Naive thymus-derived CD8-positive, alpha-beta T cell (primary cell): ENCODE results near the gene SNRPA. TPM values are rescaled to one million over a fixed set of nuclear protein-coding genes. Genes with fewer than 3 reads are reported as not detected.
"Not testable (repeated sequence)": the region's sequence is repeated elsewhere in the genome, so short reads cannot be mapped to it uniquely, and the experiment has no call there.

Source experiments
- ATAC-seq, 2 donors: fragments of 150-1000 bp; cut with Tn5 transposase in 1 of 2; sonication (Bioruptor Pico), chemical (Tn5 transposase) in 1 of 2; 1 replicate in 1 of 2; 2 replicates in 1 of 2; pipeline ENCODE4 v1.10.0; 2021; ENCODE audit warnings: mild to moderate bottlenecking in 2 of 2, moderate library complexity in 2 of 2
- POLR2A ChIA-PET: fragments of 350-600 bp; sonication (Branson Sonifier 250); formaldehyde crosslinking; loops from one replicate; lab custom pipeline; 2021; ENCODE audit warnings: antibody characterized with exemption; lab: Charles Lee
- DNase-seq, 10 donors: peaks; one replicate each; pipeline versions ENCODE4 v3.0.0 to v3.0.0-alpha.2; 2020 to 2022
- H3K27ac Mint-ChIP-seq, 10 donors: one replicate each; pipeline ENCODE4 v1.8.0; 2020 to 2022; ENCODE audit warnings: mild to moderate bottlenecking in 10 of 10, mixed read lengths in 10 of 10, moderate library complexity in 4 of 10, inconsistent platforms in 1 of 10
- H3K27me3 Mint-ChIP-seq, 5 donors: one replicate each; pipeline ENCODE4 v1.8.0; 2021 to 2022; ENCODE audit warnings: mixed read lengths in 5 of 5
- H3K36me3 Mint-ChIP-seq, 3 donors: one replicate each; pipeline ENCODE4 v1.8.0; 2020 to 2022; ENCODE audit warnings: mixed read lengths in 3 of 3, mild to moderate bottlenecking in 2 of 3, inconsistent platforms in 1 of 3
- H3K4me1 Mint-ChIP-seq, 4 donors: one replicate each; pipeline ENCODE4 v1.8.0; 2021 to 2022; ENCODE audit warnings: mixed read lengths in 4 of 4
- H3K4me3 Mint-ChIP-seq, 10 donors: one replicate each; pipeline ENCODE4 v1.8.0; 2020 to 2022; ENCODE audit warnings: mild to moderate bottlenecking in 10 of 10, mixed read lengths in 10 of 10, moderate library complexity in 6 of 10, inconsistent platforms in 1 of 10
- H3K9me3 Mint-ChIP-seq, 9 donors: one replicate each; pipeline ENCODE4 v1.8.0; 2020 to 2022; ENCODE audit warnings: mixed read lengths in 9 of 9, mild to moderate bottlenecking in 3 of 9, inconsistent platforms in 1 of 9, moderate library complexity in 1 of 9
- polyA plus RNA-seq, 3 donors: library from polyadenylated mRNA; unstranded; fragments of 300-500 nt; fragmentation: Illumina TruSeq; gene quantifications; one replicate each; pipeline ENCODE4 v1.2.3, GENCODE V29; 2021
- total RNA-seq, 8 experiments: library from RNA in 2 of 8; stranded (reverse) in 2 of 8; gene quantifications; one replicate each; pipeline ENCODE4 v1.2.3 and lab custom pipeline; 2021 to 2026

SNRPA gene
- total and polyA plus RNA-seq, 5 experiments from 2014 or later: 45.9 to 68.2 (median 62.3) TPM

- peak in 1 of 10 donors; percentile 43 for DNase-seq
- peak overlapping the region; percentile 86 to 97 (median 92) for H3K4me3 Mint-ChIP-seq
- H3K27me3 Mint-ChIP-seq, H3K36me3 Mint-ChIP-seq, H3K9me3 Mint-ChIP-seq, ATAC-seq: not testable (repeated sequence)
- peaks cover 31 to 53% (median 46%) of the 10 kb centered on the region in 4 donors for H3K4me1 Mint-ChIP-seq
- H3K27ac Mint-ChIP-seq: peak overlapping the region; percentile 49 to 96 (median 88)
- POLR2A ChIA-PET: interaction anchor here (0.6 to 1.6 kb wide), 6 partner anchors 9 to 1434 kb away, joined by 3 to 8 read pairs (median 4); partner anchors contain the start of genes ACTMAP, EGLN2, RAB4B and SNRPA
Observed at GRCh38 chr19:40812571-40812970, 61.6 kb downstream of the SNRPA start.

GRCh38 chr19:40813182-40813581, 62.2 kb downstream of the SNRPA start:
- DNase-seq: peak in 1 of 10 donors; percentile 49
- Mint-ChIP-seq H3K27ac (peak overlapping the region in 5 of 10 donors; percentile 49 to 94 (median 77)), H3K4me3 (peak overlapping the region in 9 of 10 donors; percentile 86 to 96 (median 92)), H3K4me1 (peaks cover 30 to 52% (median 45%) of the 10 kb centered on the region in 4 donors), H3K9me3 (no peaks in the 10 kb centered on the region), H3K27me3 (no peaks in the 10 kb centered on the region), H3K36me3 (peaks cover 0 to 3% (median 0%) of the 10 kb centered on the region in 3 donors)
- no peak for ATAC-seq
- POLR2A ChIA-PET: interaction anchor here (0.8 kb wide), 1 partner anchor 493 kb away, joined by 3 read pairs; no protein-coding TSS in a partner anchor

Other genes with a start within 250 kb of the SNRPA start
- gene SHKBP1, start 174.3 kb upstream of the SNRPA start, total RNA-seq: 100 to 1,000 TPM; 116 to 122 TPM
- gene SHKBP1, start 174.3 kb upstream of the SNRPA start, polyA plus RNA-seq: 10 to 100 TPM; 85.3 to 98.9 (median 89.9) TPM
- 100 to 1,000 TPM in 1 of 2 experiments, 10 to 100 TPM in 1; 87.7 to 114 TPM for gene LTBP4, start 149.8 kb upstream of the SNRPA start, total RNA-seq
- gene LTBP4, start 149.8 kb upstream of the SNRPA start, polyA plus RNA-seq: 10 to 100 TPM; 13.4 to 27.4 (median 18.0) TPM
- gene NUMBL, start 60.6 kb upstream of the SNRPA start, total RNA-seq: 10 to 100 TPM; 15.6 to 16.9 TPM
- 1 to 10 TPM in 1 of 3 donors, under 1 TPM in 2; 0.80 to 1.2 (median 0.83) TPM for gene NUMBL, start 60.6 kb upstream of the SNRPA start, polyA plus RNA-seq
- 10 to 100 TPM; 39.2 to 39.3 TPM for gene COQ8B, start 34.3 kb upstream of the SNRPA start, total RNA-seq
- 10 to 100 TPM in 2 of 3 donors, 1 to 10 TPM in 1; 9.8 to 14.8 (median 13.3) TPM for gene COQ8B, start 34.3 kb upstream of the SNRPA start, polyA plus RNA-seq
- 1 to 10 TPM; 6.3 to 8.1 TPM for gene ITPKC, start 34.1 kb upstream of the SNRPA start, total RNA-seq
- gene ITPKC, start 34.1 kb upstream of the SNRPA start, polyA plus RNA-seq: 1 to 10 TPM; 2.9 to 5.7 (median 4.0) TPM
- gene ACTMAP, start 726 bp upstream of the SNRPA start, total RNA-seq: 1 to 10 TPM; 7.0 to 7.1 TPM
- gene ACTMAP, start 726 bp upstream of the SNRPA start, polyA plus RNA-seq: 1 to 10 TPM; 2.5 to 4.6 (median 3.4) TPM
- 1 to 10 TPM in 1 of 2 experiments, not detected in 1; 2.2 TPM for gene MIA, start 24.3 kb downstream of the SNRPA start, total RNA-seq
- not detected for gene MIA, start 24.3 kb downstream of the SNRPA start, polyA plus RNA-seq
- gene RAB4B, start 27.0 kb downstream of the SNRPA start, total RNA-seq: 10 to 100 TPM; 47.3 to 48.6 TPM
- gene RAB4B, start 27.0 kb downstream of the SNRPA start, polyA plus RNA-seq: 10 to 100 TPM; 76.4 to 87.2 (median 87.1) TPM
- 100 to 1,000 TPM; 233 to 243 TPM for gene EGLN2, start 48.0 kb downstream of the SNRPA start, total RNA-seq
- 100 to 1,000 TPM; 104 to 214 (median 153) TPM for gene EGLN2, start 48.0 kb downstream of the SNRPA start, polyA plus RNA-seq
- gene CYP2A6, start 99.2 kb downstream of the SNRPA start, total RNA-seq: not detected
- gene CYP2A6, start 99.2 kb downstream of the SNRPA start, polyA plus RNA-seq: not detected
- not detected for gene CYP2A7, start 131.0 kb downstream of the SNRPA start, total RNA-seq
- gene CYP2A7, start 131.0 kb downstream of the SNRPA start, polyA plus RNA-seq: not detected
- gene CYP2B6, start 240.1 kb downstream of the SNRPA start, total RNA-seq: not detected
- gene CYP2B6, start 240.1 kb downstream of the SNRPA start, polyA plus RNA-seq: not detected